GM18511 (cell line): ENCODE measurements around the gene ZWINT.

Experiments used
- ATAC-seq: cut with Tn5 transposase; IDR thresholded peaks from one replicate; pipeline ENCODE4 v1.9.1; 2021; ENCODE audit warnings: mild to moderate bottlenecking, moderate library complexity; ENCODE audit not compliant: unreplicated experiment

Gene ZWINT

GRCh38 chr10:56360967-56361612 lies at the start of gene ZWINT:
TSS of gene ZWINT (minus strand) at chr10:56361259. CDS start at chr10:56361236, 23 bp downstream.
- ATAC-seq: peak; percentile 98

- ATAC-seq: no peak
These were observed 22.7 kb upstream of the ZWINT start for GRCh38 chr10:56383806-56384205.

- no peak for ATAC-seq
These were observed 9.4 kb upstream of the ZWINT start for GRCh38 chr10:56370217-56371113.

GRCh38 chr10:56360583-56360966 lies 484 bp downstream of the ZWINT start:
- ATAC-seq: no peak

GRCh38 chr10:56359837-56360236 lies 1.2 kb downstream of the ZWINT start:
- ATAC-seq: no peak

- no peak for ATAC-seq
These were observed 4.0 kb downstream of the ZWINT start for GRCh38 chr10:56357018-56357417.

GRCh38 chr10:56351909-56352630 lies 9.0 kb downstream of the ZWINT start:
- ATAC-seq: no peak

- ATAC-seq: no peak
These were observed 11.4 kb downstream of the ZWINT start for GRCh38 chr10:56349611-56350010.

- ATAC-seq: no peak
These were observed 13.0 kb downstream of the ZWINT start for GRCh38 chr10:56348101-56348500.

GRCh38 chr10:56346845-56347415 lies 14.1 kb downstream of the ZWINT start:
- no peak for ATAC-seq

GRCh38 chr10:56341612-56342011 lies 19.4 kb downstream of the ZWINT start:
- ATAC-seq: no peak

GRCh38 chr10:56329961-56330360 lies 31.1 kb downstream of the ZWINT start:
- no peak for ATAC-seq

- no peak for ATAC-seq
These were observed 33.9 kb downstream of the ZWINT start for GRCh38 chr10:56327118-56327517.

- ATAC-seq: peak; percentile 95
These were observed 41.7 kb downstream of the ZWINT start for GRCh38 chr10:56319386-56319785.

- peak; percentile 26 for ATAC-seq
These were observed 42.2 kb downstream of the ZWINT start for GRCh38 chr10:56318816-56319215.

GRCh38 chr10:56317603-56318002 lies 43.5 kb downstream of the ZWINT start:
- no peak for ATAC-seq

GRCh38 chr10:56316603-56317002 lies 44.5 kb downstream of the ZWINT start:
- no peak for ATAC-seq
